Renal pelvis (tissue), 4 donors: ENCODE results near the gene THRB. TPM values are rescaled to one million over a fixed set of nuclear protein-coding genes. Genes with fewer than 3 reads are reported as not detected.
"Not testable (repeated sequence)": the region's sequence is repeated elsewhere in the genome, so short reads cannot be mapped to it uniquely, and the experiment has no call there.

Experiments
- DNase-seq: peaks from one replicate; pipeline ENCODE4 v3.0.0-alpha.2; 2013
- polyA plus RNA-seq, 3 donors: library from polyadenylated mRNA; unstranded; fragments of 120-200 nt; gene quantifications; one replicate each; pipeline ENCODE4 v1.2.1, GENCODE V29; 2013; ENCODE audit not compliant: insufficient read length in 3 of 3

THRB gene
- polyA plus RNA-seq, 3 donors: 23.3 to 35.9 (median 29.4) TPM

- no peak for DNase-seq
Observed at GRCh38 chr3:24101676-24102168, 392.9 kb downstream of the THRB start.

GRCh38 chr3:24100696-24101402, 393.8 kb downstream of the THRB start:
- DNase-seq: no peak

- no peak for DNase-seq
Observed at GRCh38 chr3:24096695-24097290, 397.9 kb downstream of the THRB start.

- no peak for DNase-seq
Observed at GRCh38 chr3:24096271-24096670, 398.4 kb downstream of the THRB start.

GRCh38 chr3:24094818-24095217, 399.8 kb downstream of the THRB start:
- not testable (repeated sequence) for DNase-seq

GRCh38 chr3:24088782-24089181, 405.9 kb downstream of the THRB start:
- DNase-seq: no peak

GRCh38 chr3:24087469-24087868, 407.2 kb downstream of the THRB start:
- no peak for DNase-seq

- no peak for DNase-seq
Observed at GRCh38 chr3:24086617-24087404, 407.8 kb downstream of the THRB start.

- no peak for DNase-seq
Observed at GRCh38 chr3:24086206-24086605, 408.4 kb downstream of the THRB start.

GRCh38 chr3:24072193-24072592, 422.5 kb downstream of the THRB start:
- DNase-seq: no peak

- no peak for DNase-seq
Observed at GRCh38 chr3:24069045-24069444, 425.6 kb downstream of the THRB start.

- no peak for DNase-seq
Observed at GRCh38 chr3:24067483-24067882, 427.2 kb downstream of the THRB start.
